Mesothelial cell of epicardium (in vitro differentiated cells): ENCODE data around the gene ZDHHC11. TPM values are rescaled to one million over a fixed set of nuclear protein-coding genes. Genes with fewer than 3 reads are reported as not detected.

Experiments
- DNase-seq, 2 experiments: peaks; one replicate each; pipeline ENCODE4 v3.0.0; 2021; ENCODE audit warnings: low spot score in 2 of 2; ENCODE audit not compliant: unreplicated experiment in 2 of 2
- H3K27ac Mint-ChIP-seq: 2 replicates; pipeline ENCODE4 v1.8.0; 2021; ENCODE audit warnings: mixed read lengths
- H3K27me3 Mint-ChIP-seq: 2 replicates; pipeline ENCODE4 v1.8.0; 2021; ENCODE audit warnings: low read depth, mixed read lengths
- H3K36me3 Mint-ChIP-seq: 2 replicates; pipeline ENCODE4 v1.8.0; 2021; ENCODE audit warnings: mixed read lengths
- H3K4me1 Mint-ChIP-seq: 2 replicates; pipeline ENCODE4 v1.8.0; 2021; ENCODE audit warnings: mixed read lengths
- H3K4me3 Mint-ChIP-seq: 2 replicates; pipeline ENCODE4 v1.8.0; 2021; ENCODE audit warnings: mild to moderate bottlenecking, moderate library complexity, mixed read lengths
- H3K9me3 Mint-ChIP-seq: 2 replicates; pipeline ENCODE4 v1.8.0; 2021; ENCODE audit warnings: mixed read lengths
- CTCF ChIP-seq: fragments of 200-600 bp; sonication (generic); IDR thresholded peaks from one replicate; pipeline ENCODE4 v1.5.0; 2021; ENCODE audit warnings: antibody characterized with exemption; ENCODE audit not compliant: unreplicated experiment
- total RNA-seq: library from RNA; stranded (reverse); gene quantifications from 3 replicates; pipeline ENCODE4 v1.2.1, GENCODE V29; 2021

Gene ZDHHC11
- total RNA-seq, 1 donor from 2014 or later, result 11.4 TPM

GRCh38 chr5:886036-886435 lies 35.2 kb upstream of the ZDHHC11 start:
- H3K4me3 Mint-ChIP-seq, result no peak overlapping the region
- no peaks in the 10 kb centered on the region for H3K27me3 Mint-ChIP-seq
- peaks cover 3% of the 10 kb centered on the region for H3K4me1 Mint-ChIP-seq
- H3K36me3 Mint-ChIP-seq, result peaks cover 61% of the 10 kb centered on the region
- no peak for DNase-seq
- H3K9me3 Mint-ChIP-seq, result peaks cover 5% of the 10 kb centered on the region
- no peak for TF ChIP-seq CTCF
- no peak overlapping the region for H3K27ac Mint-ChIP-seq

GRCh38 chr5:885529-885928 lies 34.7 kb upstream of the ZDHHC11 start:
- no peak for DNase-seq
- Mint-ChIP-seq H3K4me3 (no peak overlapping the region), H3K9me3 (peaks cover 5% of the 10 kb centered on the region), H3K4me1 (no peaks in the 10 kb centered on the region), H3K27me3 (no peaks in the 10 kb centered on the region), H3K27ac (no peak overlapping the region), H3K36me3 (peaks cover 63% of the 10 kb centered on the region)
- TF ChIP-seq CTCF, result no peak

- TF ChIP-seq CTCF, result no peak
- H3K4me1 Mint-ChIP-seq, result no peaks in the 10 kb centered on the region
- peaks cover 5% of the 10 kb centered on the region for H3K9me3 Mint-ChIP-seq
- no peaks in the 10 kb centered on the region for H3K27me3 Mint-ChIP-seq
- DNase-seq, result no peak
- no peak overlapping the region for H3K27ac Mint-ChIP-seq
- peaks cover 63% of the 10 kb centered on the region for H3K36me3 Mint-ChIP-seq
- H3K4me3 Mint-ChIP-seq, result no peak overlapping the region
These were observed 34.3 kb upstream of the ZDHHC11 start for GRCh38 chr5:885127-885442.

DNA sequence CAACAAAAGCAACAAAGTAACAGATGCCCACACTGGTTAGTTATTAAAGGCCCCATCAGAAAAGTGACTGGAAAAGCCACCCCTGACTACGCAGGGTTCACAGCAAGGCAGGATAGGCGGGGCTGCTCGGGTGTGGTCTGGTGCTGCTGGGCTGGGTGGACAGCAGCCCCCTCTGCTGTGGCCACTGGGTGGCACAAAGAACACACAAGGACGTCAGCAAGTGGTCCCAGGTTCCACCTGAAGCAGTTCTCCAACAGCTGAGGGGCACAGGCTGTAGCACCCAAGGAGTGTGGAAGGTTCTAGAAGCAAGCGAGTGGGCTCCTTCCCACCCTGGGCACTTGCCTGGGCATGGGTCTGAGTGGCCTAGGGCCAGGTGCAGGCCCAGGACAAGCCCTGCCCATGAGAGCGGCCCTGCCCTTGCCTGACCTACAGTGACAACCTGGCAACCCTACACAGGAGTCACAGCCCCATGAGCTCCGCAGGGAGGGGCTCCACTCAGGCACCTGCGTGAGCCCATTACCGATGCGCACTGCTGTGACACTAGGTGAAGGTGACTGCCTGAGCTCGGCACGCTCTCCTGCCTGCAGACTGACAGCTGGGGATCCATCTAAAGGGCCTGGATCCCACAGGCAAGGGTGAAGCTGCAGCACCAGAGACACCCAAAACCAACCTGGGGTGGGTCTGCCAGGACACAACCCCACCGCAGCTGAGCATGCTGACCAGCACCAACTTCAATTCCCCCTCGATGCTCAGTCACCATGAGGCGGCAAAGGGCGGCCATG lies 33.8 kb upstream of the ZDHHC11 start:
- Mint-ChIP-seq H3K9me3 (peaks cover 5% of the 10 kb centered on the region), H3K27ac (no peak overlapping the region), H3K4me3 (no peak overlapping the region), H3K36me3 (peaks cover 63% of the 10 kb centered on the region), H3K4me1 (no peaks in the 10 kb centered on the region), H3K27me3 (no peaks in the 10 kb centered on the region)
- no peak for TF ChIP-seq CTCF
- DNase-seq, result no peak

- Mint-ChIP-seq H3K27ac (no peak overlapping the region), H3K9me3 (peaks cover 5% of the 10 kb centered on the region), H3K4me1 (no peaks in the 10 kb centered on the region), H3K36me3 (peaks cover 59% of the 10 kb centered on the region), H3K4me3 (no peak overlapping the region), H3K27me3 (no peaks in the 10 kb centered on the region)
- no peak for DNase-seq
- TF ChIP-seq CTCF, result no peak
These were observed 32.8 kb upstream of the ZDHHC11 start for GRCh38 chr5:883475-884181.
